Choroid plexus epithelial cell (primary cell): ENCODE results near the gene APBA2.
A peak's percentile ranks its signal among the peaks of the same experiment; 100 is the strongest.

ENCODE experiments used
- DNase-seq: peaks from one replicate; pipeline ENCODE4 v3.0.0-alpha.2; 2010; ENCODE audit warnings: low read depth
- H3K4me3 ChIP-seq: 2 replicates; pipeline ENCODE4 v1.5.1; 2011; ENCODE audit warnings: low read depth, mild to moderate bottlenecking, control low read depth, low read length, moderate library complexity
- CTCF ChIP-seq: conservative IDR thresholded peaks from 2 replicates; pipeline ENCODE4 v1.5.1; 2011; ENCODE audit warnings: low read depth, mild to moderate bottlenecking, control low read depth, inconsistent platforms, low read length, moderate library complexity

APBA2 gene

GRCh38 chr15:29034593-29035335, 149.0 kb downstream of the APBA2 start:
- no peak for DNase-seq
- H3K4me3 ChIP-seq: no peak overlapping the region
- no peak for TF ChIP-seq CTCF

GRCh38 chr15:29035336-29036285, 149.8 kb downstream of the APBA2 start:
- H3K4me3 ChIP-seq: no peak overlapping the region
- no peak for DNase-seq
- TF ChIP-seq CTCF: no peak

GRCh38 chr15:29037997-29038705, 152.4 kb downstream of the APBA2 start:
- H3K4me3 ChIP-seq: no peak overlapping the region
- no peak for DNase-seq
- no peak for TF ChIP-seq CTCF

- no peak for DNase-seq
- TF ChIP-seq CTCF: no peak
- H3K4me3 ChIP-seq: no peak overlapping the region
Observed at GRCh38 chr15:29039466-29040369, 153.9 kb downstream of the APBA2 start.

GRCh38 chr15:29040370-29040751, 154.6 kb downstream of the APBA2 start:
- TF ChIP-seq CTCF: no peak
- peak; percentile 39 for DNase-seq

More at GRCh38 chr15:29040370-29040751, 154.6 kb downstream of the APBA2 start:
- no peak overlapping the region for H3K4me3 ChIP-seq
